ENCODE data around the gene LIMK1. TPM values are rescaled to one million over a fixed set of nuclear protein-coding genes. Genes with fewer than 3 reads are reported as not detected.

The LIMK1 gene
- total RNA-seq, 1 experiment from 2014 or later = 49.9 TPM

- no peak for DNase-seq (ENCODE audit: low read depth)
These were observed 27.3 kb upstream of the LIMK1 start for GRCh38 chr7:74056096-74056915.

- no peak for DNase-seq (ENCODE audit: low read depth)
These were observed 26.2 kb upstream of the LIMK1 start for GRCh38 chr7:74057216-74057925.

GRCh38 chr7:74057987-74058386 lies 25.6 kb upstream of the LIMK1 start:
- no peak for DNase-seq (ENCODE audit: low read depth)

GRCh38 chr7:74058486-74058885 lies 25.1 kb upstream of the LIMK1 start:
- no peak for DNase-seq (ENCODE audit: low read depth)

- no peak for DNase-seq (ENCODE audit: low read depth)
These were observed 24.6 kb upstream of the LIMK1 start for GRCh38 chr7:74059037-74059436.

GRCh38 chr7:74059681-74060588 lies 23.7 kb upstream of the LIMK1 start:
- peak; percentile 59 for DNase-seq (ENCODE audit: low read depth)

- peak; percentile 88 for DNase-seq (ENCODE audit: low read depth)
These were observed 21.6 kb upstream of the LIMK1 start for GRCh38 chr7:74061840-74062539.

- DNase-seq (ENCODE audit: low read depth) = no peak
These were observed 20.4 kb upstream of the LIMK1 start for GRCh38 chr7:74063223-74063641.

- no peak for DNase-seq (ENCODE audit: low read depth)
These were observed 20.0 kb upstream of the LIMK1 start for GRCh38 chr7:74063646-74064045.

GRCh38 chr7:74064696-74065095 lies 18.9 kb upstream of the LIMK1 start:
- DNase-seq (ENCODE audit: low read depth) = no peak

- no peak for DNase-seq (ENCODE audit: low read depth)
These were observed 17.0 kb upstream of the LIMK1 start for GRCh38 chr7:74066626-74067025.

- no peak for DNase-seq (ENCODE audit: low read depth)
These were observed 15.1 kb upstream of the LIMK1 start for GRCh38 chr7:74068378-74069085.

- DNase-seq (ENCODE audit: low read depth) = no peak
These were observed 14.5 kb upstream of the LIMK1 start for GRCh38 chr7:74069086-74069541.

- no peak for DNase-seq (ENCODE audit: low read depth)
These were observed 13.6 kb upstream of the LIMK1 start for GRCh38 chr7:74069790-74070618.

- DNase-seq (ENCODE audit: low read depth) = no peak
These were observed 13.0 kb upstream of the LIMK1 start for GRCh38 chr7:74070619-74070921.

GRCh38 chr7:74071121-74071520 lies 12.5 kb upstream of the LIMK1 start:
- DNase-seq (ENCODE audit: low read depth) = no peak

GRCh38 chr7:74074770-74075169 lies 8.8 kb upstream of the LIMK1 start:
- DNase-seq (ENCODE audit: low read depth) = no peak

GRCh38 chr7:74078461-74078860 lies 5.1 kb upstream of the LIMK1 start:
- no peak for DNase-seq (ENCODE audit: low read depth)

GRCh38 chr7:74082770-74083116 lies 861 bp upstream of the LIMK1 start:
- no peak for DNase-seq (ENCODE audit: low read depth)
